Stimulated activated CD4-positive, alpha-beta T cell treated with anti-CD3 and anti-CD28 coated beads, Interleukin-15, amount 100 ng/mL, for 24 hours (primary cell): ENCODE measurements around the gene KCNN4.
"Not testable (repeated sequence)": the region's sequence is repeated elsewhere in the genome, so short reads cannot be mapped to it uniquely, and the experiment has no call there.

Experiments
- DNase-seq: peaks from one replicate; pipeline ENCODE4 v3.0.0-alpha.2; 2020

The KCNN4 gene

DNA sequence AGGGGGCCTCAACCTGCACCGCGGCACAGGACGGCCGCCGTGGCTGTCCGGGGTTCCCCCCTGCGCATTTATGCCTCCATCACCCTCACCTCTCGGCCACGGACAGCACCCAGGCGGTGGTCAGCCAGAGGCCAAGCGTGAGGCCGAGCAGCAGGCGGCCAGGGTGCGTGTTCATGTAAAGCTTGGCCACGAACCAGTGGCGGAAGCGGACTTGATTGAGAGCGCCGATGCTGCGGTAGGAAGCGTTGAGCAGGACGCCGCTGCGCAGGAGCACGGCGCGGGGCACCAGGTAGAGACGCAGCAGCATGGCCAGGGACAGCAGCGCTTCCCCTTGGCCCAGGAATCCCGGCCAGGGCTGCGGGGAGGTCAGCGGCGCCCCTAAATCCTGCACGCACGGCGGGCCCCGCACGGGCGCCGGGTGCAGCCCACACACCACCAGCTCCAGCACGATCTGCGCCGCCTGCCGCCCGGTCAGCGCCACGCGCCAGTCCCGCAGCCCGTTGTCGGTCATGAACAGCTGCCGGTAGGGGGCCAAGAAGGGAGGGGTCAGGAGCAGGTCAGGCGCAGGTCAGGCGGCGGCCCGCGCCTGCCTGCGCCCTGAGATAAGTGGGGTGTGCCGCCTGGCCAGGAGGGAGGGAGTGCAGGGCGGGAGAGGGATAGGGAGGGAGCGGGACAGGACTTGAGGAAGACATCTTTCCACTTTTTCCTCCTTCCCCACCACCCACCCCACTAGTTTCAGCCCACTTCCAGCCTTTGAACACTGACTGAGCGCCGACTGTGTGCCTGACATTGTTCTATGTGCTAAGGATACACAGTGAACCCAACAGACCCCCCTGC, 6.5 kb downstream of the KCNN4 start:
- DNase-seq: no peak

- no peak for DNase-seq
These were observed 7.1 kb downstream of the KCNN4 start for GRCh38 chr19:43773725-43774102.

- DNase-seq: no peak
These were observed 11.5 kb downstream of the KCNN4 start for GRCh38 chr19:43769256-43769655.

DNA sequence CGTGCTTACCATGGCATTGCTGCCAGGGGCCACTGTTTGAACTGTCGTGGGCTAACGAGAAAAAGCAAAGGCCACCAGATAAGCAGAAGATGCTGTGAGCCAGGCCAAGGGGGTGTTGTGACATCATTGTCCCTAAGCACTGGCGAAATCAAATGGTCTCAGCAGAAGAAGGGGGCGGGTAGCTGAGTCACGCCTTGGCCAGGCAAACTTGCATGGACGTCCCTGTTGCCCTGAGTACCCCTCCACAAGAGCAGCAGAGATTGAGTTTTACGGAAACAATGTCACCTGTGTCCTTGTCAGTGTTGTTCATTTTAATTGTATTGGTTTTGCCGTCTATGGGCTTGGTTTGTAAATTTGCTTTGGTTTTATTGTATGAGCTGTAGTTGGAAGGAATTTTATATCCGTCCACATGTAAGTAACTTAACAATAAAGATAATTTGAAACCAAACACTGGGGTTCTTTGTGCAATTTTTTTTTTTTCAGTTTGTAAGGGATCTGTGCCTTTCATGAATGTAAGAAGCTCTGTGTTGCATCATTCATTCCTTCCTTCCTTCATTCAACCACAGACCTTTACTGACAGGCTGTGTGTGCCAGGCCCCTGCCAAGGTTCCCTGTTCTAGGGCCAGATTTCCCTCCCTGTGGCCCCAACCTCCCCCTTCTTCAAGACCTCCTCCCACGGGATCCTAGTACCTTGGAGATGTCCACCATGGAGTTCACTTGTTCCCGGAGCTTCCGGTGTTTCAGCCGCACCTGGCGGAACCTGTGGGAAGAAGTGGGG, 12.3 kb downstream of the KCNN4 start:
- no peak for DNase-seq

DNA sequence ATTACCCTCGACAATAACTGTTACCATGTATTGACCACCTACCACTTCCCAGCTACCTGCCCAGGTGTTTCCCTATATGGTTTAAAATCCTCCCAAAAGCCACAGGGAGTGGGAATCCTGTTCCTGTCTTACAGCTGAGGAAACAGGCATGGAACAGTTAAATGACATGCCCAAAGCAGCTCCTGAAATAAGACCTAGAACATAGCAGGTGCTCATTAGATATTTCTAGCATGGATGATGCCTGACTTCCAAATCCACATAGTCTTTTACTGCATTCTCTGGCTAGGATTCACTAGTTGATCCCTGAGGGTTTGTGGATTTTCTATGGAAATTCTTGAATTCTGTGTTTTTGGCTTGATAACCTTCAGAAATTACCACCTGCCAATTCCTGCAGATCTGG, 13.0 kb downstream of the KCNN4 start:
- no peak for DNase-seq

DNA sequence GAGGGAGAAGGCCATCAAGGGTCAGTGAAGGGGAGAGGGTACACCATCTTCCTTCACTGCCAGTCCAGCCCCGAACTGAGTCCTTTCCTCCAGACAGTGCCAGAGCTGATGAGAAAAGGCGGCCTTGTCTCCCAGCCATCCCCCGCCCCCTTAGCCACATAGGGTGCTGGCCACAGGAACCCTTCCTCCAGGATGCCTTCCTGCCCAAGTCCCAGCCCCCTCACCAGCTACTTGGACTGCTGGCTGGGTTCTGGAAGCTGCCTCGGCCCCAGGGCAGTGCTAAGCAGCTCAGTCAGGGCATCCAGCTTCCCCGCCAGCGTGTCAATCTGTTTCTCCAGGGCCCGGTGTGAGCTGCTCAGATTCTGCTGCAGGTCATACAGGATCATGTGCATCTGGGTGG, 13.5 kb downstream of the KCNN4 start:
- DNase-seq: no peak

- DNase-seq: no peak
These were observed 14.1 kb downstream of the KCNN4 start for GRCh38 chr19:43766755-43767043.

- DNase-seq: peak; percentile 92
These were observed 15.5 kb downstream of the KCNN4 start for GRCh38 chr19:43765109-43765876.

DNA sequence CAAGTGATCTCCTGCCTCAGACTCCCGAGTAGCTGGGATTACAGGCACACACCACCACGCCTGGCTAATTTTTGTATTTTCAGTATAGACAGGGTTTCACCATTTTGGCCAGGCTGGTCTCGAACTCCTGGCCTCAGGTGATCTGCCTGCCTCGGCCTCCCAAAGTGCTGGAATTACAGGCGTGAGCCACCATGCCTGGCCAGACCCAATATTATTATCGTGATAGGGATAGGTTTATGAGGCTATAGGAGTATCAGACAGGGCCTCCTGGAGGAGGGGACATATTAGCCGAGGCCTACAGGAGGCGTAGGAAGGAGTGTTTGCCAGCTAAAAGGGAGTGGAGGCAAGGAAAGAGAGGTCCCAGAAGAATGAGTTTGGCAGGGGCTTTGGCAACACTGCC, 16.1 kb downstream of the KCNN4 start:
- DNase-seq: not testable (repeated sequence)

GRCh38 chr19:43763473-43763939, 17.3 kb downstream of the KCNN4 start:
- DNase-seq: no peak

DNA sequence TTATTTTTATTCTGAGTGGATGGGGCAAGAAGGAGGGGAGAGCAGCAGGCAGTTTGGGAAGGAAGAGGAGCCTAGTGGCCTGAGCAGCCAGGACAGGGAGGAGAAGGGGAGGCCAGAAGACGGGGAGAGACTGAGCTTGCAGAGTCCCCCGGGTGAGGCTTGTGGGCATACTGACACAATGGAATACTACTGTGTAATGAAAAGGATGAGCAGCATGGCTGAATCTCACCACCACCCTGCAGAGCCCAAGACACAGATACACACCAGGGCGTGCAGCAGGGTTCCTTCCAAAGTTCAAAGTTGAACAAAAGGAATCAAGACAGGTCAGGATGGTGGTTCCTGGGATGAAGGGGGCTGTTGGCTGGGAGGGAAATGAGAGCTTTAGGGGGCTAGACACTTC, 18.0 kb downstream of the KCNN4 start:
- DNase-seq: no peak

DNA sequence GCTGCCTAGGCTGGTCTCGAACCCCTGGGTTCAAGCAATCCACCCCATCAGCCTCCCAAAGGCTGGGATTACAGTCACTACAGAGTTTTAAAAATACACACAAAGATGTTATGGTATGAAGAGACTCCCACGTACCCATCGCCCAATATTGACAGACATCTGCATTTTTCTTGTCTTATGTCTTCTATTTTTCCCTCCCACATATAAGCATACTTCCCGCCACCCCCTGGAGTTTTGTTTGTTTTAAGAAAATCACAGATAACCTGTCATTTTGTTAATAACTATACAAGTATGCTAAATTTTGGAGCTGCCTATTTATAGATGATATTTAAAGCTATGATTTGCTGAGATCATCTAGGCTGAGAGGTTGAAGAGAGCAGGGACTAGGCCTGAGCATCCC, 19.8 kb downstream of the KCNN4 start:
- DNase-seq: no peak

- DNase-seq: no peak
These were observed 21.3 kb downstream of the KCNN4 start for GRCh38 chr19:43759515-43759914.

DNA sequence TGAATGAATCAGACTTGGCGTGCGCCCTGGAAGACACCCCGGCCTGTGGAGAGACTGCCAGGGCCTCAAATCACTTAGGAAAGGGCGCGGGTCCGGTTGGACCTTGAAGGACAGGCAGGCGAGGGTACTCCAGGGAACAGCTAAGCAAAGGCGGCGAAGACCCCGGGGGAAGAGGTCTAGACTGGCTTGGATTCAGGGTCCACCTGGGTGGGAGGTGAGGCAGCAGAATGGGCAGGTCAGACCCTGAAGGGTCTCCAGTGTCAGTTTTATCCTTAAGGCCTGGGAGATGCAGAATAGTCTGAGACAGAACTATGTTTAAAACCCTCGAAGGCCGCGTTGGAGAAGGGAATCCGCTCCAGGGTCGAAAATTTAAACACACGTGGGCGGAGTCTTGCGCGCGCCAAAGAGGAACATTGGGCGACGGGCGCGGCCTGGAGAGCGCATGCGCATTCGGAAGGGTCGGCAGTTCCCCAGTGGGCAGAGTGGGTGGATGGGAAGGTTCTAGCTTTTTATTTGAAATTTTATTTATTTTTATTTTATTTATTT, 25.4 kb downstream of the KCNN4 start:
- DNase-seq: peak; percentile 91

DNA sequence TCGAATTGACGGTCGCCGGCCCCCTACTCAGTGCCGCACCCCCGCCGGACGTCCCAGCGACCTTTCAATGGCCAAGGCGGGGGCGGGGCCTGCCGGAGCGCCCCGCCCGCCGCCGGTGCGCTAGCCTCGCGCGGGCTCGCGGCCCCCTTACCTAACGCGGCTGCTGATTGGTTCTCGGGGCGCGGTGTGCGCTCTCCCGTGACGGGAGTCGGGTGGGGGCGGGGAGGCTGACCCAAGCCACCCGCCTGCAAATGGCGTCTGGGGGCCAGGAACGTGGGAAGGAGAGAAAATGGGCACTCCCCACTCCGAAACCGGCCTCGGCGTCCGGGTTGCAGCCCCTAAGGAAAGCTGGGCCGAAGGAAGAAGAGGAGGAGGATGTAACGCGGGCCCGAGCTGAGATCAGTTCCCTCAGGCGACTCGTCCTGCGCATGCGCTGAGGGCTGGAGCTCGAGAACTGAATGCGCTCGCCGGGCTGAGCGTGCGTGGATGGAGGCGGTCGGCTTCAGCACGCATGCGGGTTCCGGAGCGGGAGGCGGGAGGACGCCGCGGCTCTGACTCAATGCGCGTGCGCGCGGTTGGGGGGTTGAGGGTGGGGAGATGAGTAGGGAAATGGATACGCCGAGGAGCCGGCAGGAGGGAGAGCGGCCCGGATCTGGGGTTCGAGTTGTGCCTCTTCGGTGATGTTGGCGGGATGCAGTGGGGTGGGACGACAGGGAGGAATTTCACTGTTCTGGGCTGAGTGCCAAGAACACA, 26.1 kb downstream of the KCNN4 start, which contains the start of gene SMG9:
Gene SMG9, minus strand, starts transcription at position 460 of the 753 bp plus-strand sequence. CDS start 4,221 bp downstream, outside the sequence.
- peak; percentile 97 for DNase-seq

DNA sequence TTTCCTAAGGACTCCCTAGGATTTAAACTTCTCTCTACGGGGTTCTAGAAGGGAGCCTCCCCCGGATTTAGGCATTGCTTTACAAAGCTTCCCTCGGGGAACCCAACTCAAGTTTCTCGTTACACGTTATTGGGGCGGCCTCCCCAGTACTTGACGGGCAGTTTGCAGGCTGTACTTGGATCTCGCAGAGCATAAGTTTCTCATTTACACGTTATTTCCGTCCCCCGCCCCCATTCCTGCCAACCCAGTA, 26.6 kb downstream of the KCNN4 start:
- no peak for DNase-seq

- no peak for DNase-seq
These were observed 28.4 kb downstream of the KCNN4 start for GRCh38 chr19:43752287-43752875.

DNA sequence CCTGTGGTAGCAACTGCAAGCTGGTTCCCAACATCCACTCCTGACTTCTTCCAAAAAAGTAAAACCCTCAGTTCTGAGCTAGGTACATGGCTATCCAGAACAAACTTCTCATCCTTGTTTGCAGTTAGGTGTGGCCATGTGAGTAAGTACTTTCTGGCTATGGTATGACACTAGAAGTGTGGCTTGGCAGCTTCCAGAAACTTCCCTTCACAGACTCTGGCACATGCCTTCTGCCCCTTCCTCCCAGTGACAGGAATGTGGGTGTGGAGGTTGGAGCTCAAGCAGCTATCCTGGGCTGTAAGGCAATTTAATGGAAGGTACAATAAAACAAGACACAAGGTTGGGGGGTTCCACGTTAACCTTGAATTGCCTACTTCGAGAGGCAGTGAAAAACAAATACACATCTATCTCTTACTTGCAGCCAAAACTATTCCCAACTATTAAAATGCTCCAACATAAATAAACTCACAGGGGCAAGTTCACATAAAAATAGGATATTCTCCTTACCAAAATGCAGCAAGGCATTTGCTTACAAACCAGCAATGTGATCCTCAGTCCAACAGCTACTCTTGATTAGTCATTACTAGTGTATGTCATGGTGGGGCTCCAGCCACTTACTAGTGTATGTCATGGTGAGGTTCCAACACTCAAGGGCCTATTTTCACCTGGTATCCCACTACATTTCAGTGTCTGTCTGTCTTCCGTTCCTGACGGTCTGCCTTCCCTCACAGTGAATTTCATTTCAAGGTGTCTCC, 29.1 kb downstream of the KCNN4 start:
- DNase-seq: no peak

DNA sequence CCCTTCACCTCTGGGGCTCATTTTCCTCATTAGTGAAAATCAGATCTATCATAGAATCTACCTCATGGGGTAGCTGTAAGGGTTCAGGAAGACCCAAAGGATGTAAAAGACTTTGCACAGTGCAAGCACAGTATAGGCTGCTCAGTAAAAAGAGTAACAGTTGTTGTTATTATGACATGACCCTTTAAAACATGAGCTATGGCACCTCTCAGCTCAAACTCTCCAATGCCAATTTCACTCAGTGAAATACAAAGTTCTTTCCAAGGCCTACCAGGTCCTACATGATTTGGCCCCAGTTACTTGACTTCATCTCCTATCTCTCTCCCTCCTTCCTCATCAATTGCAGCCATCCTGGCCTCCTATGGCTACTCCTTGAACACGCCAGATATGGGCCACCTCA, 30.9 kb downstream of the KCNN4 start:
- DNase-seq: no peak

DNA sequence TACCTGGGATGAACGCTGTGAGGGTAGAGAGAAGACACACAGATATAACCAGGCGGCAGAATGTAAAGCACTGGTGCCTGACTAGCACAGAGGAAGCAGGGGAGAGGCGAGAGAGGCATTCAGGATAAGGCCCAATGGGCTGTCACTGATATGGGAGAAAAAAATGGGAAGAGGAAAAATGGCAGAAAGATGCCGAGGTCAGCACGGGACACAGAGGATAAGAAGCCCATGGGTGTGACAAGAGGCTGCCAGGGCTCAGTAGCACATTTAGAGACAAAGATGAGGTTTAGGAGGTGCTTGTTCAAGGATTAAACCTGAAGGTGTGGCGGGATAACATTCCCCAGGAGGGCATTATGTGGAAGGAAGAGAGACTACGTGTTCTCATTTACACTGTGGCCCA, 31.6 kb downstream of the KCNN4 start:
- no peak for DNase-seq

GRCh38 chr19:43748685-43749084, 32.1 kb downstream of the KCNN4 start:
- no peak for DNase-seq

- DNase-seq: no peak
These were observed 32.6 kb downstream of the KCNN4 start for GRCh38 chr19:43748205-43748594.
